Mucosa of rectum (tissue), 2 donors: ENCODE data around the gene ATP2C2.
A peak's percentile ranks its signal among the peaks of the same experiment; 100 is the strongest.

Source experiments
- H3K27ac ChIP-seq, 2 donors: one replicate each; pipeline ENCODE4 v1.7.0; 2013; ENCODE audit warnings: inconsistent platforms in 2 of 2, low read depth in 2 of 2, low read length in 2 of 2
- H3K27me3 ChIP-seq, 2 donors: one replicate each; pipeline ENCODE4 v1.7.0; 2013; ENCODE audit warnings: low read length in 2 of 2; ENCODE audit not compliant: control insufficient read depth in 2 of 2, insufficient read depth in 2 of 2
- H3K36me3 ChIP-seq, 2 donors: one replicate each; pipeline ENCODE4 v1.7.0; 2013; ENCODE audit warnings: low read length in 2 of 2; ENCODE audit not compliant: control insufficient read depth in 2 of 2, insufficient read depth in 2 of 2
- H3K4me1 ChIP-seq, 2 donors: one replicate each; pipeline ENCODE4 v1.7.0; 2013; ENCODE audit warnings: low read length in 2 of 2, mild to moderate bottlenecking in 1 of 2; ENCODE audit not compliant: control insufficient read depth in 2 of 2, insufficient read depth in 2 of 2
- H3K4me3 ChIP-seq, 2 donors: one replicate each; pipeline ENCODE4 v1.7.0; 2013; ENCODE audit warnings: low read length in 2 of 2
- H3K9ac ChIP-seq, 2 donors: one replicate each; pipeline ENCODE4 v1.7.0; 2013; ENCODE audit warnings: low read length in 2 of 2, low read depth in 1 of 2, mild to moderate bottlenecking in 1 of 2
- H3K9me3 ChIP-seq, 2 donors: one replicate each; pipeline ENCODE4 v1.7.0; 2013; ENCODE audit warnings: low read length in 2 of 2; ENCODE audit not compliant: control insufficient read depth in 2 of 2
- donor health status: healthy.
- donor health status: Normal muscosa, but diverticular disease.

The ATP2C2 gene

GRCh38 chr16:84427553-84427952, 59.2 kb downstream of the ATP2C2 start:
- Histone ChIP-seq H3K4me3 (no peak overlapping the region), H3K27me3 (no peaks in the 10 kb centered on the region), H3K27ac (no peak overlapping the region), H3K36me3 (peaks cover 34 to 51% of the 10 kb centered on the region in 2 donors), H3K9me3 (no peaks in the 10 kb centered on the region), H3K9ac (no peak overlapping the region), H3K4me1 (peaks cover 0 to 7% of the 10 kb centered on the region in 2 donors)

GRCh38 chr16:84430860-84431259, 62.5 kb downstream of the ATP2C2 start:
- no peak overlapping the region for H3K9ac ChIP-seq
- peaks cover 3 to 6% of the 10 kb centered on the region in 2 donors for H3K4me1 ChIP-seq
- H3K27ac ChIP-seq: no peak overlapping the region
- H3K4me3 ChIP-seq: no peak overlapping the region
- peaks cover 16 to 36% of the 10 kb centered on the region in 2 donors for H3K36me3 ChIP-seq
- H3K27me3 ChIP-seq: no peaks in the 10 kb centered on the region
- no peaks in the 10 kb centered on the region for H3K9me3 ChIP-seq

GRCh38 chr16:84434800-84435199, 66.5 kb downstream of the ATP2C2 start:
- H3K4me1 ChIP-seq: peaks cover 6 to 8% of the 10 kb centered on the region in 2 donors
- peaks cover 10 to 30% of the 10 kb centered on the region in 2 donors for H3K36me3 ChIP-seq
- H3K9me3 ChIP-seq: no peaks in the 10 kb centered on the region
- H3K27me3 ChIP-seq: no peaks in the 10 kb centered on the region
- H3K4me3 ChIP-seq: no peak overlapping the region
- peak overlapping the region; percentile 73 to 80 for H3K27ac ChIP-seq
- no peak overlapping the region for H3K9ac ChIP-seq

GRCh38 chr16:84436196-84436595, 67.9 kb downstream of the ATP2C2 start:
- Histone ChIP-seq H3K9ac (no peak overlapping the region), H3K27ac (no peak overlapping the region), H3K4me1 (peaks cover 6 to 8% of the 10 kb centered on the region in 2 donors), H3K4me3 (no peak overlapping the region), H3K9me3 (no peaks in the 10 kb centered on the region), H3K36me3 (peaks cover 19 to 29% of the 10 kb centered on the region in 2 donors), H3K27me3 (no peaks in the 10 kb centered on the region)

- H3K4me3 ChIP-seq: no peak overlapping the region
Observed at GRCh38 chr16:84438971-84439696, 70.8 kb downstream of the ATP2C2 start.

GRCh38 chr16:84442416-84443145, 74.2 kb downstream of the ATP2C2 start:
- Histone ChIP-seq H3K36me3 (peaks cover 18 to 30% of the 10 kb centered on the region in 2 donors), H3K9me3 (no peaks in the 10 kb centered on the region), H3K27ac (peak overlapping the region; percentile 63 to 76), H3K9ac (peak overlapping the region in 1 of 2 donors; percentile 71), H3K4me3 (no peak overlapping the region), H3K4me1 (peaks cover 12 to 15% of the 10 kb centered on the region in 2 donors), H3K27me3 (peaks cover 0 to 2% of the 10 kb centered on the region in 2 donors)

More at GRCh38 chr16:84438971-84439696, 70.8 kb downstream of the ATP2C2 start:
- no peak overlapping the region for H3K27ac ChIP-seq
- peaks cover 15 to 24% of the 10 kb centered on the region in 2 donors for H3K36me3 ChIP-seq
- H3K4me1 ChIP-seq: peaks cover 18 to 23% of the 10 kb centered on the region in 2 donors
- H3K9ac ChIP-seq: no peak overlapping the region
- no peaks in the 10 kb centered on the region for H3K9me3 ChIP-seq
- H3K27me3 ChIP-seq: peaks cover 0 to 2% of the 10 kb centered on the region in 2 donors

- peak overlapping the region; percentile 63 to 76 for H3K27ac ChIP-seq
Observed at GRCh38 chr16:84443166-84443802, 74.9 kb downstream of the ATP2C2 start.

GRCh38 chr16:84444476-84444875, 76.1 kb downstream of the ATP2C2 start:
- H3K27me3 ChIP-seq: peaks cover 0 to 4% of the 10 kb centered on the region in 2 donors
- H3K4me3 ChIP-seq: no peak overlapping the region
- no peak overlapping the region for H3K27ac ChIP-seq
- no peak overlapping the region for H3K9ac ChIP-seq
- peaks cover 15 to 26% of the 10 kb centered on the region in 2 donors for H3K36me3 ChIP-seq
- peaks cover 12 to 18% of the 10 kb centered on the region in 2 donors for H3K4me1 ChIP-seq
- H3K9me3 ChIP-seq: no peaks in the 10 kb centered on the region

More at GRCh38 chr16:84443166-84443802, 74.9 kb downstream of the ATP2C2 start:
- Histone ChIP-seq H3K9me3 (no peaks in the 10 kb centered on the region), H3K9ac (peak overlapping the region; percentile 24 to 71), H3K4me1 (peaks cover 12 to 15% of the 10 kb centered on the region in 2 donors), H3K27me3 (peaks cover 0 to 4% of the 10 kb centered on the region in 2 donors), H3K36me3 (peaks cover 22 to 31% of the 10 kb centered on the region in 2 donors), H3K4me3 (peak overlapping the region; percentile 45 to 48)

GRCh38 chr16:84446084-84446483, 77.7 kb downstream of the ATP2C2 start:
- H3K4me1 ChIP-seq: peaks cover 12 to 24% of the 10 kb centered on the region in 2 donors
- H3K27ac ChIP-seq: no peak overlapping the region

More at GRCh38 chr16:84446084-84446483, 77.7 kb downstream of the ATP2C2 start:
- Histone ChIP-seq H3K4me3 (no peak overlapping the region), H3K27me3 (peaks cover 0 to 4% of the 10 kb centered on the region in 2 donors), H3K36me3 (peaks cover 7 to 23% of the 10 kb centered on the region in 2 donors), H3K9me3 (no peaks in the 10 kb centered on the region), H3K9ac (no peak overlapping the region)
